Smooth muscle cell (in vitro differentiated cells): ENCODE data around the gene AMBRA1. TPM values are rescaled to one million over a fixed set of nuclear protein-coding genes. Genes with fewer than 3 reads are reported as not detected.

Experiments used
- DNase-seq: peaks from one replicate; lab custom pipeline; 2025; ENCODE audit not compliant: unreplicated experiment; lab: John Stamatoyannopoulos, UW
- H2AFZ ChIP-seq: fragments of 200-600 bp; sonication (generic); 2 replicates; pipeline ENCODE4 v1.6.0; 2016; ENCODE audit warnings: antibody characterized with exemption, low read depth, mild to moderate bottlenecking
- H3F3A ChIP-seq: fragments of 200-600 bp; sonication (generic); 2 replicates; pipeline ENCODE4 v1.6.0; 2017; ENCODE audit warnings: antibody characterized with exemption, low read depth
- H3K27ac ChIP-seq: fragments of 200-600 bp; sonication (generic); 2 replicates; pipeline ENCODE4 v1.5.1; 2016; ENCODE audit warnings: low read depth, mild to moderate bottlenecking
- H3K27me3 ChIP-seq: fragments of 200-600 bp; sonication (generic); 2 replicates; pipeline ENCODE4 v1.6.1; 2016; ENCODE audit warnings: low read depth, mild to moderate bottlenecking
- H3K36me3 ChIP-seq: fragments of 200-600 bp; sonication (generic); 2 replicates; pipeline ENCODE4 v1.5.1; 2016; ENCODE audit warnings: low read depth
- H3K4me1 ChIP-seq: fragments of 200-600 bp; sonication (generic); 2 replicates; pipeline ENCODE4 v1.5.1; 2016; ENCODE audit warnings: low read depth
- H3K4me2 ChIP-seq: fragments of 200-600 bp; sonication (generic); 2 replicates; pipeline ENCODE4 v1.6.0; 2016; ENCODE audit warnings: mild to moderate bottlenecking
- H3K4me3 ChIP-seq: fragments of 200-600 bp; sonication (generic); 2 replicates; pipeline ENCODE4 v1.5.1; 2016; ENCODE audit warnings: mild to moderate bottlenecking
- H3K79me2 ChIP-seq: fragments of 200-600 bp; sonication (generic); 2 replicates; pipeline ENCODE4 v1.6.0; 2016; ENCODE audit warnings: low read depth, mild to moderate bottlenecking
- H3K9ac ChIP-seq: fragments of 200-600 bp; sonication (generic); 2 replicates; pipeline ENCODE4 v1.6.0; 2016; ENCODE audit warnings: low read depth
- H3K9me3 ChIP-seq: fragments of 200-600 bp; sonication (generic); replicated peaks from 2 replicates; pipeline ENCODE4 v1.5.1; 2016; ENCODE audit warnings: low read depth
- H4K20me1 ChIP-seq: fragments of 200-600 bp; sonication (generic); 2 replicates; pipeline ENCODE4 v1.6.0; 2016; ENCODE audit warnings: low read depth
- WGBS: methylation state at CpG from one replicate; pipeline ENCODE4 v1.1.7; 2016; ENCODE audit warnings: low lambda C conversion rate; 5-methylcytosine and 5-hydroxymethylcytosine counted together
- polyA plus RNA-seq: library from polyadenylated mRNA; unstranded; fragments of >200 nt; fragmentation: Nextera tagmentation; extraction: Ambion mirVana; gene quantifications from 2 replicates; pipeline ENCODE4 v1.2.1, GENCODE V29; 2016
- total RNA-seq: library from RNA; depleted of rRNA; stranded (reverse); fragments of >200 nt; gene quantifications from 2 replicates; pipeline ENCODE4 v1.2.3, GENCODE V29; 2014
- TF ChIP-seq, protein P1 (sequence below): fragments of 200-600 bp; sonication (generic); IDR thresholded peaks from 2 replicates; pipeline ENCODE4 v1.5.1; 2017; ENCODE audit warnings: borderline replicate concordance, mild to moderate bottlenecking, antibody characterized with exemption; ENCODE audit not compliant: insufficient read depth, poor library complexity, severe bottlenecking

AMBRA1 gene
- total and polyA plus RNA-seq, 2 experiments from 2014 or later: 10.3 to 38.3 TPM

DNA sequence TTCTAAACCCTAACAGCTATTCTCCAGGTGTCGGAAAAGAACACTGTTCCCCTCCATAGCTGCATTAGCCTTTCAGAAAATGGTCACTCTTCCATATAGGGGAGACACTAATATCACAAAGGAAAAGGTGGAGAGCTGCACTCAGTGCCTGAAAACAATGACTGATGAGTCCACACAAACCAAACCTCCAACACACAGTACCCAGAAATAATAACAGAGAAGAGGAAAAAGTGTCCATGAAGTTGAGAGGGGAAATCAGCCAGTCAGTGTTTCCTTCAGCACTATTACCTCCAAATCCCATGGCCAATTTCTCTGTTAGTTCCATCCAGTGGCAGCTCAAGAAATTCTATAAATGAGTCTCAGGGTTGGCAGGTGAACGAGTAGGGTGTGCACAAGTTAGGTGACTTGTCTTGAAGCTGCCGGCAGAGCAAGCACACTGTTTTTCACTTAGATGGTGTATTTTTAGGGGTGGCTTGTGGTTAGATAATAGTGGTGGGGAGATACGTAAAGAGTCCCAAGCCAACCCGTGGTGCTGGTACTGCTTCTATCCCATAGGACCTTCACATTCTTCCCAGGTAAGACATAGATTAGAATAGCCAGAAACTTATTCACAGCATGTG is 117.8 kb downstream of the AMBRA1 start:
- no peaks in the 10 kb centered on the region for H3K36me3 ChIP-seq
- H3K79me2 ChIP-seq: peaks cover 6% of the 10 kb centered on the region
- no peak overlapping the region for H3K4me2 ChIP-seq
- no peaks in the 10 kb centered on the region for H3F3A ChIP-seq
- DNase-seq: no peak
- peaks cover 55% of the 10 kb centered on the region for H4K20me1 ChIP-seq
- 89% methylated on average over 5 of the region's 5 CpGs for WGBS
- H3K27me3 ChIP-seq: no peaks in the 10 kb centered on the region
- H3K4me3 ChIP-seq: no peak overlapping the region
- H3K4me1 ChIP-seq: no peaks in the 10 kb centered on the region
- H3K9me3 ChIP-seq: no peaks in the 10 kb centered on the region
- H3K27ac ChIP-seq: no peak overlapping the region
- H2AFZ ChIP-seq: no peak overlapping the region
- H3K9ac ChIP-seq: no peak overlapping the region
- TF ChIP-seq, protein P1, sequence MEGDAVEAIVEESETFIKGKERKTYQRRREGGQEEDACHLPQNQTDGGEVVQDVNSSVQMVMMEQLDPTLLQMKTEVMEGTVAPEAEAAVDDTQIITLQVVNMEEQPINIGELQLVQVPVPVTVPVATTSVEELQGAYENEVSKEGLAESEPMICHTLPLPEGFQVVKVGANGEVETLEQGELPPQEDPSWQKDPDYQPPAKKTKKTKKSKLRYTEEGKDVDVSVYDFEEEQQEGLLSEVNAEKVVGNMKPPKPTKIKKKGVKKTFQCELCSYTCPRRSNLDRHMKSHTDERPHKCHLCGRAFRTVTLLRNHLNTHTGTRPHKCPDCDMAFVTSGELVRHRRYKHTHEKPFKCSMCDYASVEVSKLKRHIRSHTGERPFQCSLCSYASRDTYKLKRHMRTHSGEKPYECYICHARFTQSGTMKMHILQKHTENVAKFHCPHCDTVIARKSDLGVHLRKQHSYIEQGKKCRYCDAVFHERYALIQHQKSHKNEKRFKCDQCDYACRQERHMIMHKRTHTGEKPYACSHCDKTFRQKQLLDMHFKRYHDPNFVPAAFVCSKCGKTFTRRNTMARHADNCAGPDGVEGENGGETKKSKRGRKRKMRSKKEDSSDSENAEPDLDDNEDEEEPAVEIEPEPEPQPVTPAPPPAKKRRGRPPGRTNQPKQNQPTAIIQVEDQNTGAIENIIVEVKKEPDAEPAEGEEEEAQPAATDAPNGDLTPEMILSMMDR: no peak

DNA sequence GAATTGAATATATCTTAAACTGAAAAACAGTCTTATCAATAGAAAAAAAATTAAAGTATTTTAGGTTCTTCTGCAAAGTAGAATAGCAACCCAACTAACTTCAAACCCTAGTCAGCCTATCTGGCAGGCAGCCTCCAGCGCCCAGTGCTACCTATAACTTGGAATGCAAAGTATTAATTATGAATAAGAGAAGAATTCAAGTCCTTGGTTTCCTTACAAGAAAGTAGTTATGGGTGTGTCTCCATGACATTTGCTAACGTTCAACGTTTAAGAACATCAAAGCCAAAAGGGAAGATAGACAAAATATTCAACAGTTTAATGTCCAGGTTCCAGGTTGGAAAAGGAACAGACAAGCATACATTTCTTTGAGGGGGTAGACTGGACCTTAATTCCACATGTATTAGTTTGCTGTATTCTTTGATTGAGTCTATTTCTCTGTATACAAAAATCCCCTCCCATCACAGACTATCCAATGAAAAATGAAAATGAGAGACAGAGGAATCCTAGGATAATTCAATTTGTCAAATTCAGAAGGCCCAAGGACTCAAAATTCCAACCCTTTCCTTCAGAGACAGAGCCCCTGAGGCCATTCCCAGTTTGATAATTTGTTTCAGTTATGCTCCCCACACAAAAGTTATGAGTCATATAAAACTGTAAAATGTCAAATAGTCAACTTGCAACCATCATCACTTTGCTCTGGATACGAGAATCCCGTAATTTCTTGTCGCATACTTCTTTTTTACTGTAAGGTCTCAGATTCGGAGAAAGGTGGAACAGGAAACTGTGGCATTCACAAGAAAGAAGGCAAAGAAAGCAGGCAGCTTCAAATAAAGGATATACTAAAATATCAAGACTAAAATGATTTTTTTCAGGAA is 118.5 kb downstream of the AMBRA1 start:
- Histone ChIP-seq H3K4me1 (no peaks in the 10 kb centered on the region), H3F3A (no peaks in the 10 kb centered on the region), H2AFZ (no peak overlapping the region), H3K4me2 (no peak overlapping the region), H3K79me2 (peaks cover 10% of the 10 kb centered on the region), H3K27ac (no peak overlapping the region), H3K4me3 (no peak overlapping the region), H4K20me1 (peaks cover 56% of the 10 kb centered on the region), H3K27me3 (no peaks in the 10 kb centered on the region), H3K9me3 (no peaks in the 10 kb centered on the region), H3K36me3 (no peaks in the 10 kb centered on the region), H3K9ac (no peak overlapping the region)
- 90% methylated on average over 7 of the region's 7 CpGs for WGBS
- DNase-seq: no peak
- TF ChIP-seq, protein P1: no peak

GRCh38 chr11:46472662-46472994 is 121.2 kb downstream of the AMBRA1 start:
- Histone ChIP-seq H3K9ac (no peak overlapping the region), H3K4me3 (no peak overlapping the region), H2AFZ (no peak overlapping the region), H3K27ac (peak overlapping the region; percentile 0), H3K9me3 (no peaks in the 10 kb centered on the region), H3K4me1 (no peaks in the 10 kb centered on the region), H3K27me3 (no peaks in the 10 kb centered on the region), H4K20me1 (peaks cover 41% of the 10 kb centered on the region), H3K79me2 (peaks cover 7% of the 10 kb centered on the region), H3K4me2 (no peak overlapping the region), H3F3A (no peaks in the 10 kb centered on the region), H3K36me3 (no peaks in the 10 kb centered on the region)
- 52% methylated on average over 1 of the region's 1 CpG for WGBS
- TF ChIP-seq, protein P1: no peak
- DNase-seq: no peak
